ENCODE data around the gene GNG7.
"Not testable (repeated sequence)": the region's sequence is repeated elsewhere in the genome, so short reads cannot be mapped to it uniquely, and the experiment has no call there.

The GNG7 gene

GRCh38 chr19:2550431-2551171 is 151.9 kb downstream of the GNG7 start:
- DNase-seq (ENCODE audit: low read depth): no peak

GRCh38 chr19:2549701-2550191 is 152.7 kb downstream of the GNG7 start:
- no peak for DNase-seq (ENCODE audit: low read depth)

- DNase-seq (ENCODE audit: low read depth): no peak
Observed at GRCh38 chr19:2548966-2549365, 153.5 kb downstream of the GNG7 start.

- no peak for DNase-seq (ENCODE audit: low read depth)
Observed at GRCh38 chr19:2547721-2548120, 154.8 kb downstream of the GNG7 start.

- DNase-seq (ENCODE audit: low read depth): no peak
Observed at GRCh38 chr19:2547033-2547680, 155.3 kb downstream of the GNG7 start.

- no peak for DNase-seq (ENCODE audit: low read depth)
Observed at GRCh38 chr19:2546128-2547032, 156.1 kb downstream of the GNG7 start.

GRCh38 chr19:2545416-2546127 is 156.9 kb downstream of the GNG7 start:
- not testable (repeated sequence) for DNase-seq (ENCODE audit: low read depth)

- no peak for DNase-seq (ENCODE audit: low read depth)
Observed at GRCh38 chr19:2544576-2545415, 157.7 kb downstream of the GNG7 start.

GRCh38 chr19:2543463-2544442 is 158.7 kb downstream of the GNG7 start:
- peak; percentile 87 for DNase-seq (ENCODE audit: low read depth)

- not testable (repeated sequence) for DNase-seq (ENCODE audit: low read depth)
Observed at GRCh38 chr19:2543072-2543462, 159.4 kb downstream of the GNG7 start.

- no peak for DNase-seq (ENCODE audit: low read depth)
Observed at GRCh38 chr19:2542341-2543069, 160.0 kb downstream of the GNG7 start.

GRCh38 chr19:2540646-2541454 is 161.6 kb downstream of the GNG7 start:
- peak; percentile 91 for DNase-seq (ENCODE audit: low read depth)

- no peak for DNase-seq (ENCODE audit: low read depth)
Observed at GRCh38 chr19:2540251-2540645, 162.2 kb downstream of the GNG7 start.

GRCh38 chr19:2538096-2538757 is 164.3 kb downstream of the GNG7 start:
- DNase-seq (ENCODE audit: low read depth): no peak

GRCh38 chr19:2537584-2537983 is 164.9 kb downstream of the GNG7 start:
- not testable (repeated sequence) for DNase-seq (ENCODE audit: low read depth)

GRCh38 chr19:2536461-2536860 is 166.0 kb downstream of the GNG7 start:
- DNase-seq (ENCODE audit: low read depth): no peak

GRCh38 chr19:2534423-2535013 is 168.0 kb downstream of the GNG7 start:
- DNase-seq (ENCODE audit: low read depth): no peak

Measured in HS-5 (cell line).